GM10266 (cell line): ENCODE data around the gene GARNL3.

ENCODE experiments used
- DNase-seq: peaks from one replicate; pipeline ENCODE4 v3.0.0; 2012; ENCODE audit errors: extremely low spot score
- CTCF ChIP-seq: IDR thresholded peaks from 2 replicates; pipeline ENCODE4 v1.5.1; 2012; ENCODE audit warnings: mild to moderate bottlenecking, low read depth; ENCODE audit not compliant: control insufficient read depth, insufficient read depth; ENCODE audit errors: missing control alignments

The GARNL3 gene

GRCh38 chr9:127263237-127263636 lies 1.3 kb upstream of the GARNL3 start:
- DNase-seq, result no peak
- TF ChIP-seq CTCF, result no peak

GRCh38 chr9:127263664-127264063 lies 910 bp upstream of the GARNL3 start:
- no peak for DNase-seq
- TF ChIP-seq CTCF, result no peak

GRCh38 chr9:127267793-127268525 lies 3.4 kb downstream of the GARNL3 start:
- peak; percentile 26 for DNase-seq
- TF ChIP-seq CTCF, result no peak

GRCh38 chr9:127269449-127269848 lies 4.9 kb downstream of the GARNL3 start:
- no peak for TF ChIP-seq CTCF

GRCh38 chr9:127273326-127273725 lies 8.8 kb downstream of the GARNL3 start:
- no peak for TF ChIP-seq CTCF
- DNase-seq, result no peak

More at GRCh38 chr9:127269449-127269848, 4.9 kb downstream of the GARNL3 start:
- DNase-seq, result no peak

- no peak for TF ChIP-seq CTCF
- peak; percentile 29 for DNase-seq
Observed at GRCh38 chr9:127277099-127277498, 12.5 kb downstream of the GARNL3 start.

- TF ChIP-seq CTCF, result no peak
- DNase-seq, result no peak
Observed at GRCh38 chr9:127277770-127278169, 13.2 kb downstream of the GARNL3 start.
